Putamen (tissue), 1 donor: Measurements from ENCODE around the gene PITRM1.

Experiments
- DNase-seq: peaks from one replicate; pipeline ENCODE4 v3.0.0-alpha.2; 2016; ENCODE audit warnings: low spot score

The PITRM1 gene

DNA sequence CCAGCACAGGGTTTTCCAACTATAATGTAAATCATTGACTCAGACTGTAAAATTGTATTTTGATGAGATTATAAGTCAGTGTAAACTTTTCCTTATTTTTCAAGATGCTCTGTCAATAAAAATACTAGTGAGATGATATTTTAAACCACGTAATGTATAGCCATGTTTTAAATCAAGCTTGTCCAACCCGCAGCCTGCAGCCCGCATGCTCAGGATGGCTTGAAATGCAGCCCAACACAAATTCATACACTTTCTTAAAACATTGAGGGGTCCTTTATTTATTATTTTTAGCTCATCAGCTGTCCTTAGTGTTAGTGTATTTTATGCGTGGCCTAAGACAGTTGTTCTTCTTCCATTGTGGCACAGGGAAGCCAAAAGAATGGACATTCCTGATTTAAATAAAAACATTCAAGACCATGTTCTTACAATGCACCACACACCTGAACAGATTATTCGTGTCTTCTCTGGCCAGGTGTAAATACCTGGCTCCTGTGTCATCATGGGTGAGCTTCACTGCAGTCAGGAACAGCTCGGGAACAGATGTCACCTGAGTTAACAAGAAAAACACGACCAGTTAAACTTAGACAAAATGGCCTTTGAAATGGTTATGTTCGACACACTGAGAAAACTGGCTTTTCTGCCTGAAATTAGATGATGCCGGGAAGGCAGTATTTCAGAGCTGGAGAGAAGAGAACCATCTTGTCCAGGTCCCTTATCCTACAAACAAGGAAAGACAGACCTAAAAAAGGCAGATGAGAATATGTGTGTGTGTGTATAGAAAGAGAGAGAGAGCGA, 5.9 kb downstream of the PITRM1 start:
- DNase-seq = no peak

DNA sequence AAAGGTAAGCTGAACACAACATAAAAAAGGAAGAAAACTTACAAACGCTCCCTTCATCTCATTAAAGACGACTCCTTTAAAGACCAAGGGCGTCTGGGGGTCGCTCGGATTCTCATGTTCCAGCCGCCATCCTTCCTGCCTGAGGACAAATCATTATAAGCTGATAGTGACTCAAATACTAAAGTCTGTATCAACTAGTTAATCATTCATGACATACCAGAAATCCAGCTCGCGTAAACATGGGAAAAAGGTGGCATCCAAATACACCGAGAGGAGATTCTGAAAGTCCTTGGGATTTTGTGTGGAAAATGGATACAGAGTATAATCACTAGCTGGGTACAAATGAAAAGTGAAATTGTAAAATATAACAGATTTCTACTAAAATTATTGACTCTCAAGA, 7.4 kb downstream of the PITRM1 start:
- no peak for DNase-seq

DNA sequence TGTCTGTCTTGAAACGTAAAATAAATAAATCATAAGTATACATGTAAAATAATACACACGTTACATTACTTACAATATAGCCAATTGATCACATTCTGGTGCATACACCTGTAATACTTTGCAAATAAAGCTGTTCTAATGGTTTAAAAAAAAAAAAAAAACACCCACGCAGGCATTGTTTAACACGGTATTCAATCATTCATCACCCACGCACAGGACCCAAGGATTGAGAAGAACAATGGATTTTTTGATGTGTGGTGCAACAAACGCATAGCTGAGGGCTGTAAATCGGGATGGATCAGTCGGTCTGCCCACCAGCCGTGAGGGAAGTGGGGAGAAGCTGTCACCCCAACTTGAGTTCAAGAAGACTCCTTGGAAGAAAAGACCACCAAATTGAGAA, 8.7 kb downstream of the PITRM1 start:
- no peak for DNase-seq

DNA sequence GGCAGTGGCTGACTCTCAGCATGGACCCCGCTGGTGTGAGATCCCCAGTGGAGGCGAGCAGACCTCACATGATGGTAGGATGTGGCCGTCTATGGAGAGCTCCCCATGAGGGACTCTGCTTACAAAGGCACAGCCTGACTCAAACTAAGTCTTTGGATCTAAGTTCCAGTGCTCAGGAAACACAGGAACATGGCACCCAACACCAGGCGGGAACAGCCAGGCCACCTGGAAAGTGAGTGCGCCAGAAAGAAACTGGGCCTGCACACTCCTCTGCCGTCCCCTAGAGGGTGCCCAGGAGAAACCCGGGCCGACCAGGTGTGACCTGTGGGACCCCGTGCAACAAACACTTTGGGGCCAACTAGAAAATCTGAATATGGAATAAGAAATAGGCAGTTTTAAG, 10.0 kb downstream of the PITRM1 start:
- DNase-seq = no peak

GRCh38 chr10:3159152-3159551, 13.4 kb downstream of the PITRM1 start:
- no peak for DNase-seq

- no peak for DNase-seq
Measured at GRCh38 chr10:3154666-3155065, 17.9 kb downstream of the PITRM1 start.

DNA sequence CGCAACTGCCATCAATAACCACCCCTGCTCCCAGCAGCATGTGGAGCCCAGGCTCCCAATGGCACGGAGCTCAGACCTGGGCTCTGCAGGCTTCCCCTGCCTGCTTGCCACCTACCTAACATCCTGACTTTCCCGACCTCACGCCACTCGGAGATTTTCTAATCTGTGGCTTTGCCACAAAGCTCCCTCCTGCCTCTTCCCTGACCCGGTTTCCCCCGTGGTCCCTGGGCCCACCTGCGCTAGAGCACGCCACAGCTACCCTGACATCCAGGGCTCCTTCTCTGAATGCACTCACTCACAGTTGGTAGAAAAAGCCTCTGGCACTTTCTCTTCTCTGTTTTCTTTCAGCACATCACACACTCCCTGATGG, 20.0 kb downstream of the PITRM1 start:
- DNase-seq = no peak

GRCh38 chr10:3151889-3152565, 20.6 kb downstream of the PITRM1 start:
- no peak for DNase-seq

DNA sequence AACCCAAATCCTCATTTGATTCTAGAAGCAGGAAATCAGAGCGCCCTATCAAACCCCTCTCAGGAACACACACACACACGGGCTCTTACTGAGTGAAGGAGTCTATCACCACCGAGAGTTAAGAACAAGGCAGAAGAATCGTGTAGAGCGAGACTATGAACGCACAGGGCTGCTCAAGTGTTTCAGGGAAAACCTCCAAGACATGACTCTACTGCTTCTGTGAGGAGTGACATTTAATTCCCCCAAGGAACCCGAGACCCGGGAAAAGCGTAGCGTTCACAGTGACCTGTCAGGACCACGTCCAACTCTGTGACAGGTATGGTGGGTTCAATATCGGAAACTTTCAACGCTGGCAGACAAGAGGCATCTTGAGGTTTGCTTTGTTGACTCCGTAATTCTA, 21.6 kb downstream of the PITRM1 start:
- DNase-seq = no peak

DNA sequence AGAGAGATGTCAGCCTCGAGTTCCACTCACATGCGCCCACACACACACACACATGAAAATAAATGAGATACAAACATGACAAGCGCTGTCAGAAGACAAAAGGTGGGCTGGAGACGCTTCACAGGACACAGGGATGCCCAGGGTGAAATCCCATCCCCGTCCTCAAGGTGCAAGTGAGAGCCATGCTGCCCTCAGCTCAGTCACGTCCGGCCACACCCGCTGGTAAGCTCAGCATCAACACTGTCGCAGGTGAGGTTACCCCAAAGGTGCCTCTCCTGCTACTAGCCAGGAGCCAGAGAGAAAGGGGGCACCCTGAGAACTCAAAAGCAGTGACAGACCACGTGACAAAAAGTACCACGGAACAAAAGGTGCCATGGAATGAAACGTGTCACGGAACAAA, 22.2 kb downstream of the PITRM1 start:
- no peak for DNase-seq

DNA sequence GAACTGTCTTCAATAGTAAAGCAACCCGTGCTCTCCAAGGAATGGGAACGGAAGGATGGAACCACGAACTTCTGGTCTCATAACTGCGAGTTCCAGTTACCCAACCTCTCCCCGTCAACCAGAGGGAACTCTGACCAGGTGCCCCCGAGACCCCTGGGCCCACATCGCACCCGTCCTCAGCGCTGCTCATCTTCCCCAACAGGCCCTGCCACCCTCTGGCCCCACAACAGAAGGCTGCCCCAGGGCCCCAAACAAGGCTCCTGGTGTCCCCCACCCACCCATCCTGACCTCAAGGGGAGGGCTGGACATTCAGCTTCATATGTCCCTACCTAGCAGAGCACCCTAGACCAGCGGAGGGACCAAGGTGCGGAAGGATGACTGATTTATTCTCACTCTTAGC, 22.7 kb downstream of the PITRM1 start:
- no peak for DNase-seq

GRCh38 chr10:3148994-3149393, 23.6 kb downstream of the PITRM1 start:
- no peak for DNase-seq

- DNase-seq = no peak
Measured at GRCh38 chr10:3148041-3148440, 24.5 kb downstream of the PITRM1 start.

GRCh38 chr10:3147117-3147820, 25.3 kb downstream of the PITRM1 start:
- DNase-seq = no peak

- no peak for DNase-seq
Measured at GRCh38 chr10:3146289-3146688, 26.3 kb downstream of the PITRM1 start.

DNA sequence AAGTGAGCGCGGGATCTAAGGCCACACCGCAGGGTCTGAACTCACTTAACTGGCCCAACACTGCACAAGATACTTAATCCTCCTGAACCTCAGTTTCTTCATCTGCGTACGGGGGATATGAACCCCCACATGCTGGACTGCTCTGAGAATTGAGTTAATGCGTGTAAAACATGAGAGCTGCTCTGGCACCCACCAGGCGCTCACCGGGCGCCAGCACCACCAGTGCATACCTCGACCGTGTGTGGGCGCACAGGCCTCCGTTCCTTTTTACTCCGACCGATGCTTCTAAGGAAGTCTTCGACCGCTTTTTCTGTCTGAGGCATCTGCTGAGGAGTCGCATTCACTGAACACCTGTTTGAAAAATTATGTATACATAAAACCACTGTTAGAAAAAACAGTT, 27.2 kb downstream of the PITRM1 start:
- no peak for DNase-seq

GRCh38 chr10:3143791-3144434, 28.7 kb downstream of the PITRM1 start:
- DNase-seq = no peak

GRCh38 chr10:3143366-3143765, 29.2 kb downstream of the PITRM1 start:
- no peak for DNase-seq

GRCh38 chr10:3142146-3142875, 30.3 kb downstream of the PITRM1 start:
- DNase-seq = no peak

DNA sequence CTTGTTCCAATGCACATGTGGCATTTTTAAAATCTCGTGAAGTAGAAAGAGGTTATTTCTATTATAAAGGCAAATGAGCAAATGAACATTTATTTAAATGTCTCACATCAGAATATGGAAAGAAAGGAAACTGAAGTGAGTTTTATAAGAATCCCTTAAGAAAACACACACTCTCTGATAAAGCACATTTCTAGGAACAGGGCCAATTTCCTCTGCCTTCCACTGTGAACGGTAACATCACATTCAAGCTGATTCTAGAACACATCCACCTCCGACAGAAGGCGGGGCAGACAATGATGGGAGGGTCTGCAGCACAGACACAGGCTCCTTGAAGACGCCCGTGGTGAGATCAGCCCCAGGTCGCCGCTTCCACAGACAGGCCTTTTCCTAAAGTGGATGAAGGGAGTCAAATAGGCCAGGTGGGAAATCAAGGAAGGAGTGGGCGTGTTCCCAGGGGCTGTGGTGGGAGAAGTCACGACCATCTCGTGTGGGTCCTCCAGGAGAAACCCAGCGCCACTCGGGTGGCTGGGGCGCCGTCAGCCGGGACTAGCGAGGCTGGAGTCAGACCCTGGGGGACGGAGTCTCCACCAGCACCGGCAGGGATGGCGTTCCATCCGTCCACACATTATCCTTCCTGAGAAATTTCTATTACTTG, 31.1 kb downstream of the PITRM1 start:
- no peak for DNase-seq

DNA sequence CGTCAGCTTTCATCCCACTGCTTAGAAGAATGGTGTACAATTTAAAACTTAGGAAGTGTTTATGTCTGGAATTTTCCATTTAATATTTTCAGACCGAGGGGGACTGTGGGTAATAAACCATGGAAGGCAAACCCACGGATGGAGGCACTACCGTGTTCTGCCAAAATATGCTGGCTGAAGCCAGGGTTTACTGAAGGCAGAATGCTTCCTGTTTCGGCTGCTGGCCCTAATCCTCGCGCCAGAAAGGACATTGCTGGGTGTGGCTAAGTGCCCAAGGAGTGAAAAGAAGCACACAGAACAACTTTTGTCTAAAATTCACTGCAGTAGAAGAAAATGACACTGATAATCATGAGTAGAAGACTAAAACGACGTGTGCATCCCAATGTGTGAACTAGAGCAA, 32.3 kb downstream of the PITRM1 start:
- DNase-seq = no peak
